ENCODE data around the gene CACNA2D4.
"Not testable (repeated sequence)": the region's sequence is repeated elsewhere in the genome, so short reads cannot be mapped to it uniquely, and the experiment has no call there.

Gene CACNA2D4

DNA sequence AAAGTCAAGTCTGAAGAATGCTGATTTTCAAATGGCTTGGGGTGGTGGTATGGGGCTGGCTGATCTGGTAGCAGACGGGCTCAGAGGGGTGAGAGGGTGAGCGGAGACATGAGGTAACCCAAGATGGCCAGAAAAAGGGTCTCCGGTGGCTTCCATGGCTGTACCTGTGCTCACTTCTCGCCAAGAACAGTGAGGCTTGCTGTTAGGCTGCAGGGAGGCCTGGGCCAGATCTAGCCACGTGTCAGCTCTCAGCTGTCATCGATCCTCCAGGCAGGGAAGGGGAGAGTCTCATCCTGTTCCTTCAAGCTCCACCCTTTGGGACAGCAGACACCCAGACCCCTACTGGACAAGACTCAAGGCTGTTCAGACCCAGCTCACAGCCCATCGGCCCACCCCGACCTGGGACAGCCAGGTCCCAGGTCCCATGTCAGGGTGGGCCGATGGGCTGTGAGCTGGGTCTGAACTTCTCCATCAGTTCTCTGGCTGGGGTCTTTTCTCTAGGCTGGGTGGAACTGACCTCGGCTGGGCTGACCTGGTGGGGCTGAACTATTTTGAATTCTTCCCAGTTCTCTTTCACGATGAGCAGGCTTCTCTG, 89.0 kb downstream of the CACNA2D4 start:
- no peak for DNase-seq

DNA sequence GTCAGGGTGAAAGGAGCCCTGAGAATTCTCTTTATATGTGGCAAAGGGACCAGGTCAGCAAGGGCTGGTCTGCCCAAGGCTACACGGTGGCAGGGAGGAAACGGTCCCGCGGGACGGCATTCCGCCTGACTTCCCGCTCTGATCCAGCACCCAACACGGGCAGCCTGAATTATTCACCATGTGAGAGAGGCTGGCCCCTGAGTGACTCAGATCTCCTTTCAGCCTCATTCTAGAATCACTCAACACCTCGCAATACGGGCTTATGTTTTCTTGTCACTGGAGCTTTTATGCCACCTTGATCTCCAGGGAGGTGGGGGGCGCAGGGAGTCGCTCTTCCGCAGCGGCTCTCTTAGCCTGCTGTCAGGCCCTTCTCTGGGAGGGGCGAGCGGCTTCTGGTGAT, 89.6 kb downstream of the CACNA2D4 start:
- no peak for DNase-seq

- DNase-seq, result no peak
Measured at GRCh38 chr12:1827826-1828805, 90.3 kb downstream of the CACNA2D4 start.

- DNase-seq, result no peak
Measured at GRCh38 chr12:1826867-1827705, 91.4 kb downstream of the CACNA2D4 start.

- DNase-seq, result no peak
Measured at GRCh38 chr12:1826401-1826800, 92.1 kb downstream of the CACNA2D4 start.

GRCh38 chr12:1825382-1826102, 92.9 kb downstream of the CACNA2D4 start:
- no peak for DNase-seq

- no peak for DNase-seq
Measured at GRCh38 chr12:1823237-1823636, 95.2 kb downstream of the CACNA2D4 start.

DNA sequence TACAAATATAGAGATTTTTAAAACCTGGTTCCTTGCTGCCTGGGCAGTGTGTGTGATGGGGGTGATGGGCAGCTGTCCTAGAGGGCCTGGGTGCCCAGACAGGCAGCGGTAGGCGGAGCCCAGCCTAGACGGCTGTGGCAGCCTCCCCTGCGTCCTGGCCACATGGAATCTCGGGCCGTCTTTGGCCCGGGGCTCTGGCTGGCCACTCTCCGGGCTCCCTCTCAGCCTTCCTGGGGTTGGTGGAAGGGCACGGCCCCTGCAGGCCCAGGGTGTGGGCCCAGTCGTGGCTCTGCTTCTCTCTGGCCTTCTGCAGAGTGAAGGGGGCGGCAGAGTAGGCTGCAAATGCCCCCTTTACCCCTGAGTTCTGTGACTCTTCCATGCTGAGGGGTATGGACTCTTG, 95.8 kb downstream of the CACNA2D4 start:
- DNase-seq, result no peak

- no peak for DNase-seq
Measured at GRCh38 chr12:1821805-1822204, 96.6 kb downstream of the CACNA2D4 start.

DNA sequence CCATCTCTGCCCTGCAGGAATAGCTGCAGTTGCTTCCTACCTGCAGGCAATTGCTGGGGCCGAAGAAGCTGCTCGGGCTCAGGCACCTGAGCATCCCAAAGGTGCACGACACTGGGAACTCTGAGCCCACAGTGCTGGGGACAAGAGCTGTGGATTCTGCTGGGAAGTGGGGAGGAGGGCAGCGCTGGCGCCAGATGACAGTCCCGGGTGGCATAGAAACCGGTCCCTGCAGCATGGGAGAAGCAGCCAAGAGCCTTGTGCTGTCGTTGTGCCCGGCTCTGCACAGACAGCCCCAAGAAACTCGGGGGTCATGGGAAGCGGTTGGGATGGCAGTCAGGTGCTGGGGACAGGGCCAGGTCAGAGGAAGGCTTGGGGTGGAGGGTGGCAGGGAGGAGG, 97.6 kb downstream of the CACNA2D4 start:
- DNase-seq, result no peak

DNA sequence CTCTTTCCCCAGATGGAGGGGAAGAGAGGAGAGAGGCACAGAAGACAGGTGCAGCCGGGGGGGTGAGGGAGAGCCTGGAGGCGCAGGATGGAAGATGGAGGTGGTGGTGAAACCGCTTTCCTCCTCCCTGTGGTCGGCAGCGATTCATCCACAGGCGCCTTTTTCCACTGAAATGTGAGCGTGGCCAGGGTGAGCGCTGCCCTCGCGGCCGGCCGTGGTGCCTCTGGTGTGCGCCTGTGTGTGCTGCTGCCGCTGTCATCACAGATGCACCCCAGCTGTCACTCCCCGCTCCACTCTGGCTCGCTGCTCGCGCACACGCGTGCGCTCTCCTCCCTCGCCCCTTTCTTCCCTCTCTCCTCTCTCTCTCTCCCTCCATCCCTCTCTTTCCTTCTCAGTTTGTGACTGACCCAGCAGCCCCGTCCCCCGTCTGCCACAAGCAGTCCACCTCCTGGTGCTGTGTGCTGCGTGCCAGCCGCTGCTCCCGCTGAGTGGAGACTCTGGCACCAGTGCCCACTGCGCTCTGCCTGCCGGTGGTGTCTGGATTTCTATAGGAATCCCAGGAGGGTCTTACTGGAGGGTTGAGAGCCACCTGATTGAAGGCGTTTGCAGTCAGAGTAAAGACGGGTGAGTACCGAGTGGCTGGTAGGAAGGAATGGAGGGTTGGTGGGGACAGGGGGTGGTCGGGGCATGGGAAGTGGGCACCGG, 98.1 kb downstream of the CACNA2D4 start, which contains the start of gene LRTM2:
TSS of gene LRTM2 (plus strand) at position 375 of the 705 bp plus-strand sequence. CDS start 7,584 bp downstream, outside the sequence.
- peak; percentile 26 for DNase-seq

GRCh38 chr12:1819571-1819970, 98.9 kb downstream of the CACNA2D4 start:
- no peak for DNase-seq

GRCh38 chr12:1819050-1819449, 99.4 kb downstream of the CACNA2D4 start:
- no peak for DNase-seq

DNA sequence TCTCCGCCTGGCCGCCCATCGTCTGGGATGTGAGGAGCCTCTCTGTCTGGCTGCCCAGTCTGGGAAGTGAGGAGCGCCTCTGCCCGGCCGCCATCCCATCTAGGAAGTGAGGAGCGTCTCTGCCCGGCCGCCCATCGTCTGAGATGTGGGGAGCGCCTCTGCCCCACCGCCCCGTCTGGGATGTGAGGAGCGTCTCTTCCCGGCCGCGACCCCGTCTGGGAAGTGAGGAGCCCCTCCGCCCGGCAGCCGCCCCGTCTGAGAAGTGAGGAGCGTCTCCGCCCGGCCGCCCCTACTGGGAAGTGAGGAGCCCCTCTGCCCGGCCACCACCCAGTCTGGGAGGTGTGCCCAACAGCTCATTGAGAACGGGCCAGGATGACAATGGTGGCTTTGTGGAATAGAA, 100.5 kb downstream of the CACNA2D4 start:
- DNase-seq, result not testable (repeated sequence)

GRCh38 chr12:1816730-1817348, 101.6 kb downstream of the CACNA2D4 start:
- no peak for DNase-seq

DNA sequence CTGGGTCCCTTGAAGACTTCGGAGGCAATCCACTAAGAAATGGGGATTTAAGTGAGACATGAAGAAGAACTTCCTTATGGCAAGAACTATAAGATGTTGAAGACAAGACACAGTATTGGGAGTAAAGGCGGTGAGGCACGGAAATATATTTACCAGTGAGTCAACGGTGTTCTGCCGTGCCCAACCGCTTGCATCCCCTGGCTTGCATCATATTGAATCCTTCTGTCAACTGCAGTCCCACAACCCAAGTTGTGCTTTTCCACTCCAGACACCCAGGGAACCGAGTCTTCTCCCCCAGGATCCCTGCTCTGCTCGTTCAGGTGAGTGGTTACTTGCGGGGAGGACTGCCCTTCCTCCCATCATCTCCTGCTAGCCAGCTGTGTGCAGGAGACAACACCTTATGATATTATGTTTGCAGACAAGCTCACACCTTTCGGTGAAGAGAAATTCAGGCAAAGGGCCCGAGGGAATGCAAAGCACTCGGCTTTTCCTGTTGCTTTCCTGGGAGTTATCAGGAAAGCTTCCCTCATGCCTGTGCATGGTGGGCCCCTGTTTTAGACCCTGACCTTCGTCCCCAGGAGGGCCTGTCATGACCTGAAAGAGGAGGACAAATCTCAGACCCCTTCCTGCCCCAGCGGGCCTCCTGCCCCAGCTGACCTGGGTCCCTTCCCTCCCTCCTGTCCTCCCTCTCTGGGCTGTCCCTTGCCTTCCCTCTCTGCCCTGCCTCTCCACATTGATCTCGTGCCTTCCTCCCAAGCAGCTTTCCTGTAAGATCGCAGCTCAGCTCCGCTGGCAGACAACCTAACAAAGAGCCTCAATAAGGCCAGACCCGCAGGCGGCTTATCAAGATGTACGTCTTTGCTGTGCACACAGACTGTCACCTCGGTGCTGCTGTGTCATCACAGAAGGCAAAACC, 102.4 kb downstream of the CACNA2D4 start:
- DNase-seq, result peak; percentile 49

DNA sequence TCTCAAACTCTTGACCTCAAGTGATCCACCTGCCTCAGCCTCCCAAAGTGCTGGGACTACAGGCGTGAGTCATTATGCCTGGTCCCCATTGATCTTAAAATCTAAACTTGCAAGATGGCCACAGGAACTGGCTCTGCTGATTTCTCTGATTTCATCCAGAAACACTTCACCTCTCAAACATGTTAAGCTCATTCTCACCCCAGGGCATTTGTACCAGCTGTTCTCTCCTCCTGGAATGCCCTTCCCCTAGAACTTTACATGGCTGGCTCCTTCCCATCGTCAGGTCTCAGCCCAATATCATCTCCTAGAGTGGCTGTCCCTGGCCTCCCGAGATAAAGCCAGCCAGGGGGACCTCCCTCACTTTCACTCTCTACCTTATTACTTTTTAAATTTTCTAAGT, 103.3 kb downstream of the CACNA2D4 start:
- no peak for DNase-seq

DNA sequence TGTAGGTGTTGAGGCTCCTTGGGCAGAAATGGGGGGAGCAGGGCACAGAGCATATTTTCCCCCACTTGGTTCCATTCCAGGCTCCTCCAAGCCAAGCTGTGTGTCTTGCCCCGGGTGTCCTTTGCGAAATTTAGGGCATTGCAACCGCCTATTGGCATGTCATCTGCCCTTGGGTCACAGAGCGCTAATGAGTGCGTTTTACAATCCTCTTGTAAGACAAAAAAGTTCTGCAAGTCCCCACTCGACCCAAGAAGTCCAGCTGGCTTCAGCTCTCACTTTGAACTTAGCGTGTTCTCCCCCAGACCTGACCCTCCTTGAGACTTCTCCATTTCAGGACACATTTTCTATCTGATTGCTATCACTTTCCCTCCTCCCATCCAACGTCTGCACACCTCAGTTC, 104.2 kb downstream of the CACNA2D4 start:
- DNase-seq, result peak; percentile 61

DNA sequence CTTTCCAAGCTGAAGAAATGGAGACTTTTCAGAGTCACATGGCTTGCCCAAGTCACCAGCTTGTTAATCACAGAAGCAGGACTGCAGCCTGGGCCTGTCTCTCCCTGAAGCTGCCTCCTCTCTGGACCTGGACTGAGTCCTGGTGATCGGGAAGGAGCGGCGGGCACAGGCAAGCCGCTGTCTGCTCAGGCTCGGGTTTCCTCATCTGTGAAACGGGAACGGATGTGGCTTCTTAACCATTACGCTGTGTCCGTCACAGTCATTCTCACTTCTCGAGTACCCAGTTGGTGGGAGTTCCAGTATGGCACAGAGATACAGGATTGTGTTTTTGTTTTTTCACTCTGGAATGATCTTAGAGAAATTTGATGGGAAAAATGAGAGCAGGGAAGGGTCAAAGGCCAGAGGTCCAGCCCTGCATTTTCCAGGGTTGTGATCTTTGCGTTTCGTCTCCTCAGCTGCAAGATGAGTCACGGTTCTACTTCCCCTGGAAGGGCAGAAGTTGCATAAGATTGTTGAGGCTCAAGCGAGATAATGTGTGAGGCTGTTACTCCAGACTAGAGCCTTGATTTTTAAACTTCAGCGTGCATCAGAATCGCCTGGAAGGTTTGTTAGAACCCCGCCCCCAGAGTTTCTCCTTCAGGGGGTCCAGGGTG, 105.7 kb downstream of the CACNA2D4 start:
- peak; percentile 94 for DNase-seq

GRCh38 chr12:1811948-1812291, 106.5 kb downstream of the CACNA2D4 start:
- DNase-seq, result no peak
